ENCODE data around the gene C12orf42. TPM values are rescaled to one million over a fixed set of nuclear protein-coding genes. Genes with fewer than 3 reads are reported as not detected.
A peak's percentile ranks its signal among the peaks of the same experiment; 100 is the strongest.

Gene C12orf42
- total and polyA plus RNA-seq, 8 donors, result not detected

DNA sequence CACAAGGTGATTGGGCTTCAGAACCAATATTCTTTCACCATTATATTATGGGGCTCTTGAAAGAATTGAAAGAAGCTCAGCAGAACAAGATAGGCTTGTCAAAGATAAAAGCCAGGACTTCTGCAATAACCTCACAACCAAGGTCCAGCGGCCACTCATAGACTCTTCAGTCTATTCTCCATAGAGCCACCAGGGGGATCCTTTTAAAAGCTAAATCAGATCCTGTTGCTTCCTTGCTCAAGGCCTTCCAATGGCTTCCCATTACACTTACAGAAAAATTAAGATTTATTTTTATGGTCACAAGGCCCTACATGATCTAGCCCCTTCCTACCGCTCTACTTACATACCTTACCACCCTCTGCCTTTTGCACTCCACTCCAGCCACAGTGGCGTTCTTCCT, 169.6 kb downstream of the C12orf42 start:
- DNase-seq, result no peak

GRCh38 chr12:103318566-103318965, 177.2 kb downstream of the C12orf42 start:
- Histone ChIP-seq H3K9me3 (peaks cover 0 to 8% (median 3%) of the 10 kb centered on the region in 4 donors), H3K4me1 (no peaks in the 10 kb centered on the region), H3K36me3 (no peaks in the 10 kb centered on the region), H3K4me3 (no peak overlapping the region), H3K27ac (no peak overlapping the region), H3K27me3 (no peaks in the 10 kb centered on the region)
- TF ChIP-seq EP300 (IDR thresholded peaks at IDR 0.05) (no peak), CTCF (IDR thresholded peaks at IDR 0.05) (no peak), POLR2AphosphoS5 (IDR thresholded peaks at IDR 0.05) (no peak), POLR2A (IDR thresholded peaks at IDR 0.05) (no peak)
- no peak for DNase-seq
- 38 to 76% (median 41%) methylated on average over 2 of the region's 2 CpGs for WGBS, 5 donors
- intact Hi-C loops (cut with DNase I; ENCODE audit: low total_unique reads), result no loop called here

More for the DNA sequence above, 169.6 kb downstream of the C12orf42 start:
- no peak overlapping the region for H3K27ac ChIP-seq
- H3K9me3 ChIP-seq, result no peaks in the 10 kb centered on the region
- no peak overlapping the region for H3K4me3 ChIP-seq
- WGBS, 5 donors, result 86 to 96% (median 95%) methylated on average over 3 of the region's 3 CpGs
- no peak for TF ChIP-seq POLR2AphosphoS5 (IDR thresholded peaks at IDR 0.05)
- TF ChIP-seq CTCF (IDR thresholded peaks at IDR 0.05), result peak in 2 of 7 experiments; percentile 13 to 25
- H3K4me1 ChIP-seq, result peaks cover 0 to 5% (median 2%) of the 10 kb centered on the region in 4 donors
- no peaks in the 10 kb centered on the region for H3K27me3 ChIP-seq
- intact Hi-C loops (cut with DNase I; ENCODE audit: low total_unique reads), result no loop called here
- no peaks in the 10 kb centered on the region for H3K36me3 ChIP-seq

GRCh38 chr12:103317220-103317619, 178.5 kb downstream of the C12orf42 start:
- no peaks in the 10 kb centered on the region for H3K27me3 ChIP-seq
- H3K36me3 ChIP-seq, result no peaks in the 10 kb centered on the region
- no peak for TF ChIP-seq POLR2AphosphoS5 (IDR thresholded peaks at IDR 0.05)
- TF ChIP-seq CTCF (IDR thresholded peaks at IDR 0.05), result no peak
- TF ChIP-seq POLR2A (IDR thresholded peaks at IDR 0.05), result no peak
- TF ChIP-seq EP300 (IDR thresholded peaks at IDR 0.05), result no peak
- WGBS, 5 donors, result 82 to 97% (median 93%) methylated on average over 1 of the region's 1 CpG
- no peak overlapping the region for H3K27ac ChIP-seq
- H3K4me3 ChIP-seq, result no peak overlapping the region
- intact Hi-C loops (cut with DNase I; ENCODE audit: low total_unique reads), result no loop called here
- no peak for DNase-seq
- peaks cover 0 to 8% (median 3%) of the 10 kb centered on the region in 4 donors for H3K9me3 ChIP-seq
- no peaks in the 10 kb centered on the region for H3K4me1 ChIP-seq

DNA sequence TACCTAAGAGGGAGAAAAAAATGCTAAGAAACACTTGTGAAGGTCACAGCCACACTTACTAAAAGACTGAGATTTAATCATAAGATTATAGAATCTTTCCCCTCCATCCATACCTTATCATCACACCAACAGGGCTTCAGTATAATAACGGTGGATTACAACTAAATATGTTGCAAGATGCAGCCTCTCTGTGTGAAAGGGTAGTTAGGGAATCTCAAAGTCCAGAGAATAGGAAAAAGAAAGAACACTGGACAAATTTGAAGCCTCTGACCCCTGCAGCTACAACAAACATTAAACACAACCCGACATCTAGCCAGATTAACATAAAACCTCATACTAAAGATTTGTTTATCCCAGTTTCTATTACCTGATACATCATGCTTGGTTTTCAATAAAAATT, 181.0 kb downstream of the C12orf42 start:
- H3K9me3 ChIP-seq, result peaks cover 0 to 8% (median 3%) of the 10 kb centered on the region in 4 donors
- TF ChIP-seq POLR2A (IDR thresholded peaks at IDR 0.05), result no peak
- no peak for TF ChIP-seq EP300 (IDR thresholded peaks at IDR 0.05)
- TF ChIP-seq CTCF (IDR thresholded peaks at IDR 0.05), result no peak
- no peak for TF ChIP-seq POLR2AphosphoS5 (IDR thresholded peaks at IDR 0.05)
- intact Hi-C loops (cut with DNase I; ENCODE audit: low total_unique reads), result no loop called here
- H3K27ac ChIP-seq, result no peak overlapping the region
- WGBS, 5 donors, result 71 to 92% (median 80%) methylated on average over 2 of the region's 2 CpGs
- no peaks in the 10 kb centered on the region for H3K4me1 ChIP-seq
- no peaks in the 10 kb centered on the region for H3K36me3 ChIP-seq
- no peak overlapping the region for H3K4me3 ChIP-seq
- H3K27me3 ChIP-seq, result no peaks in the 10 kb centered on the region
- no peak for DNase-seq
